Measurements from ENCODE around the gene HNF1A.

- TF ChIP-seq, protein P1, sequence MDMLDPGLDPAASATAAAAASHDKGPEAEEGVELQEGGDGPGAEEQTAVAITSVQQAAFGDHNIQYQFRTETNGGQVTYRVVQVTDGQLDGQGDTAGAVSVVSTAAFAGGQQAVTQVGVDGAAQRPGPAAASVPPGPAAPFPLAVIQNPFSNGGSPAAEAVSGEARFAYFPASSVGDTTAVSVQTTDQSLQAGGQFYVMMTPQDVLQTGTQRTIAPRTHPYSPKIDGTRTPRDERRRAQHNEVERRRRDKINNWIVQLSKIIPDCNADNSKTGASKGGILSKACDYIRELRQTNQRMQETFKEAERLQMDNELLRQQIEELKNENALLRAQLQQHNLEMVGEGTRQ (IDR thresholded peaks at IDR 0.05; ENCODE audit: borderline replicate concordance, low read depth, low read length), result no peak
- TF ChIP-seq RBBP5 (conservative IDR thresholded peaks at IDR 0.05), result no peak
- no peak for TF ChIP-seq CREB1 (IDR thresholded peaks at IDR 0.05; ENCODE audit: low read depth)
These were observed 19.0 kb upstream of the HNF1A start for GRCh38 chr12:120959111-120959878.

Measured in GM12878 (cell line).